Limb (tissue), 2 donors: Measurements from ENCODE around the gene NODAL.
A peak's percentile ranks its signal among the peaks of the same experiment; 100 is the strongest.

Source experiments
- DNase-seq, 2 donors: peaks; one replicate each; pipeline ENCODE4 v3.0.0-alpha.2; 2016; ENCODE audit errors: extremely low spot score in 2 of 2

NODAL gene

DNA sequence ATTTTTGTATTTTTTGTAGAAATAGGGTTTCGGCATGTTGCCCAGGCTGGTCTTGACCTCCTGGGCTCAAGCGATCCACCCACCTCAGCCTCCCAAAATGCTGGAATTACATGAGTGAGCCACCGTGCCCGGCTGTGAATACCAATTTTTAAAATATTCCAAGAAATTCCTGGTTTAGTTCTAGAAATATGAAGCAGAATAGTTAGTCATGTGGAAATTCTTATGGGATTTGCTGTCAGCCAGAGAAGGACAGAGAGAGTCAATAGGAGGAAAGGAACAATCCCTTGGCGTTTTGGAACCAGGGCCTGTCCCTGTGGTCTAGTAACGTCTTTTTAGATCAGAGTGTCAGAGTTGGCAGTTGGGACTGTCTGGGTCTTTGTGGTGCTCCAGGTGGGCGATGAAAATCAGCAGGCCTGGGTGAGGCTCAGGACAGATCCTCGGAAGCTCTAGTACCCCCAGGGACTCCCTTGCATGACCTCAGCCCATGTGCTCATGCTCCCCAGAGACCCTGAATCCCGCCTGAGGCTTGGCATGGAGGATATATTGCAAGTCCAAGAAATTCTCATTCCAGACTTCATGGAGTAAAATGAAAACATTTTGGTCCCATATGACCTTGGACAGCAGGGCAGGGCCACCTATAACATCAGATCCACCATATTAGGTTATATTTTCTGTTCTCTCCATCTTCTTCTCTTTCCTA is 7.8 kb downstream of the NODAL start:
- DNase-seq = no peak

DNA sequence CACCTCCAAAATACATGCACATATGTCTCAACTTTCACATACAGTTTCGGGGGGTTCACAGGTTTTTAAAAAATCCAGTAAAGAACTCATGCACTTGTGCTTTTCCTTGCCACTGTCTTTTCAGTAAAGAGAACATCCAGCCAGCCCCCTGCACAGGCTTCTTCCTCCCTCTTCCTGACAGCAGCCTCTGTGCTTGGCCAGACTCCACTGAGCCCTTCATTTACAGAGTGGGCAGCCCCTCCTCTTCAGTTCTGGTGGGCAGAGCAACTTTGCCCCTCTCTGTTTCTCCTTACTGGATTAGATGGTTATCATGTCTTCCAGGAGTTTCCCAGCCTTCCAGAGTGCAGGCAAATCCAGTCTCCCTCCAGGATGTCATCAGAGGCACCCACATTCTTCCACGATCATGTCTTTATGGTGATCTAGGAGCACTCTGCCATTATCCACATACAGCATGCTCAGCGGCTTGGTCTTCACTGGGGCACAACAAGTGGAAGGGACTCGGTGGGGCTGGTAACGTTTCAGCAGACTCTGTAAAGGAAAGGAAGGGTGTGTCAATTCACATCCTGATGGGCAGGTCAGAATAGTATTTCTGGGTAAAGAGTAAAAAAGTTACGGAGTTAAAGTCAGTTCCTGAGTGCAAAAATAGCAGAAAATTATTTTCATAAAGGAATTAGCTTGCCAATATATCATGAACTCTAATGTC is 8.8 kb downstream of the NODAL start:
- DNase-seq = no peak

GRCh38 chr10:70432101-70432500 is 9.4 kb downstream of the NODAL start:
- DNase-seq = no peak

GRCh38 chr10:70430493-70431445 is 10.7 kb downstream of the NODAL start:
- peak in 1 of 2 donors; percentile 40 for DNase-seq

- peak in 1 of 2 donors; percentile 45 for DNase-seq
These were observed 14.7 kb downstream of the NODAL start for GRCh38 chr10:70426823-70427222.

DNA sequence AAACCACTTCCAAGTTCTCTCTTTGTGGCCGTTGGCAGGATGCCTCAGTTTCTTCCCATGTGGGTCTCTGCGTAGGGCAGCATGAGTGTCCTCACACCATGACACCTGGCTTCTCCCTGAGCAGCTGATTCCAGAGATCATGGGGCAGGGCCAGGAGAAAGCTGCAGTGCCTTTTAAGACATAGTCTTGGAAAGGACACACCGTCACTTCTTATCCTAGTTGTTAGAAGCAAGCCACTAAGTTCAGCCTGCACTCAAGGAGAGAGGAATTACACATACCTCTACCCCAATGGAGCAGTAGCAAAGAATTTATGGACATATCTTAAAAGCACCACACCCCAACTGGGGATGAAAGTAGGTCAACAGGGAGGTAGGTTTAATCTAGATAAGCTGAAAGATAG is 16.4 kb downstream of the NODAL start:
- DNase-seq = no peak

GRCh38 chr10:70424320-70424719 is 17.2 kb downstream of the NODAL start:
- DNase-seq = no peak

DNA sequence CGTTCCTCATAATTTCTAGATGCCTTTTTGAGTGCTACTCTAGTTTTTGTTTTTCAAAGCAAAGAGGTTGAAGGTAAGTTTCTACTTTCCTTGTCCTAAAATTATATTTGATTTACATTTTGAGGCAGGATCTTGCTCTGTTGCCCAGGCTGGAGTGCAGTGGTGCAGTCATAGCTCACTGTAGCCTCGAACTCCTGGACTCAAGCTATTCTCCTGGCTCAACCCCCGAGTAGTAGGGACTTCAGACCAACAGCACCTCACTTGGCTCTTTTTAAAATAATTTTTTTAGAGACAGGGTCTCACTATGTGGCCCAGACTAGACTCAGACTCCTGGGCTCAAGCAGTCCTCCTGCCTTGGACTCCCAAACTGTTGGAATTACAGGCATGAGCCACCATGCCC is 22.8 kb downstream of the NODAL start:
- no peak for DNase-seq

DNA sequence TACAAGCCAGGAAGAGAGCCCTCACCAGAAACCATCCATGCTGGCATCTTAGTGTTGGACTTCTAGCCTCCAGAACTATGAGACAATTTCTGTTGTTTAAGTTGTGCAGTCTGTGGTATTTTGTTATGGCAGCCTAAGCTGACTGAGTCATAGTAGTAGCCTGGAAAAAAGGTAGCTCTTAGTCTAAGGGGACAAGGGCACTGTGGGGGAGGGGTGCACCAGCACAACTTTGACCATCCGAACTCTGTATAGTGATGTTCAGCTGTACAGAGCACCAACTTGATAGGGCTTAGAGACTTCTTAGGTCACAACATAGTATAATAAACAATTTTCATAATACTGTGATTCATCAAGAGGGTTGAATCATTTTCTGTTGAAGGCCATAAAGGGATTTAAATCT is 23.3 kb downstream of the NODAL start:
- no peak for DNase-seq

DNA sequence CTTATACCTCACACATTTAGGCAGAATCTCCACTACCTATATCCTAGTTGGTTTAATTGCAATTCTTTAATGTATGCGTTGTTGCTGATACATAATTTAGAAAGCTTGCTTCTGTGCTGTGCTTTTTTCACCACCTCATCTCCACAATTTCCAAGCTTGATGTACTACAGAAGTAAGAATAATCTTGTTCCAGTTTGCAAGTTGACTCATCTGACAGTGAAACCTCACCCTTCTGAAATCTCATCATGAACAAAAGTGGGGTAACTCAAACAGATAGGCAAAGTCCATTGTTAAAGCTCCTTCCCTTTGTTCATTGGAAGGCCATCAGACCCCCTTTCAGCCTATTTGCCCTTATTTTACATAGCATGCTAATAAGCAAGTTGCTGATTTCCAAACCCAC is 23.9 kb downstream of the NODAL start:
- DNase-seq = no peak

DNA sequence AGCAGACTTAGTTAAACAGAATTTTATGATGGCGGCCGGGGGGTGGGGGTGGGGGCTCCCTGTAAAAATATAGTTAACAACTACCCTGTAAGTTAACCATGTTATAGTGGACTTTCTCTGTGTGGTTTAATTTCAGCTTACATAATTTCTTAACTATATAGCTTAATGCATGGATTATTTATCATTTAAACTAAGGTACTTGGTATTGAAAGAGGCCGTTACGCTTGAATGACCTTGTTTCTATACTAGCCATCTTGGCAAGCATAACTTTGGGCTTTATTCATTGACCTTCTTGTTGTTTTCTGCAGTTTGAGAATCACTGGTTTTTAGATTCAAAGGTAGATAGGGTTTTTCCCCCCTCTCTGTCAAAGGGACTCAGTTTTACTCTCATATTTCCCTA is 29.1 kb downstream of the NODAL start:
- DNase-seq = no peak

- no peak for DNase-seq
These were observed 30.9 kb downstream of the NODAL start for GRCh38 chr10:70410608-70411007.

GRCh38 chr10:70409772-70410171 is 31.7 kb downstream of the NODAL start:
- no peak for DNase-seq

- DNase-seq = peak; percentile 57 to 66
These were observed 36.2 kb downstream of the NODAL start for GRCh38 chr10:70405037-70405824.

DNA sequence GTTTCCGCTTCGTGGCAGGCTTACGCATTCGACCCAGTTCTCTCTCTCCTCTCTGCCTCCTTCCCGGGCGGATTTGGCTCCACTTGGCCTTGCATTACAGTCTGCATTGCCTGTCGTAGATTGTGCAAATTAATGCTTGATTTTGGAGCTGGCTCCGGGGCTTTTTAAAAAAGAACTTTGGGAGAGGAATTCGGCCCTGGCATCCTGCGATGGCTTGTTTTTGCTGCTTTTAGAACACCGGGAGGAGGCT is 36.8 kb downstream of the NODAL start:
- peak in 1 of 2 donors; percentile 68 for DNase-seq

- DNase-seq = peak; percentile 97 to 100
These were observed 37.3 kb downstream of the NODAL start, which contains the start of gene EIF4EBP2 for GRCh38 chr10:70404036-70404786. EIF4EBP2 (plus strand) TSS chr10:70404145; CDS start chr10:70404402, 257 bp downstream.

GRCh38 chr10:70403483-70404035 is 37.9 kb downstream of the NODAL start:
- DNase-seq = no peak

GRCh38 chr10:70399177-70399576 is 42.3 kb downstream of the NODAL start:
- no peak for DNase-seq

DNA sequence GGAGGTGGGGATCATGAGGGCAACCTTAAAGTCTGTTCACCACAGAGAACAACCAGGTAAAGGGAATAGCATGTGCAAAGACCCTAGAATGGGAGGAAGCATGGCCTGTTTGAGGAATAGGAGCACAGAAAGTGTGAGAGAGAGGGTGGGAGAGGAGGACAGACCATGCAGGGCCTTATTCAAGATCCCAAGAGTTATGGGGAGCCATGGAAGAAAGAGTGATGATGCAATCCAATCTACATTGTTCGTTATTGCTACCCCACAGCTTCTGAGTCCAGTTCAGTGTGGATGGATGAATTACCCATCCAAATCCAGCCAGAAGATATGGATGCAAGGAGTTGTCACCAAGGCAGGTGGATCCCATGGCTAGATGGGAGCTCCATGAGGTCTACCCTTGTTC is 45.3 kb downstream of the NODAL start:
- DNase-seq = no peak

DNA sequence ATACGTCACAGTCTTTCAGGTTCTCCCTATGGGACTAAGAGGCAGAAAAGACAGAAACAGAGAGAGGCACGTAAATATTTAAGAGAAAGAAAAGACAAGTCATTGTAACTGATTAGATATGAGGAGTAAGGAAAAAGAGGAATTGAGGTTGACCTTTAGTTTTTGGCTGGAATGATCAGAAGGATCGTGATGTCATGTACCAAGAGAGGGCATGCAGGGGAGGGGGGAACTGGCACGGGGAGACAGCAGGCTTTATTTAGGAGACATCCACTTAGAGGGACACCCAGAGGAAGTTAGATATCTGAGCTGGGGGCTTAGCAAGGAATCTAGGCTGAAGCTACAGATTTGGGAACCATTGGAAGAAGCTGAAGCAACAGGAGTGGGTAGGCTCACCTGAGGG is 49.8 kb downstream of the NODAL start:
- no peak for DNase-seq
